Fibroblast of lung (primary cell): ENCODE data around the gene MDK.

Experiments
- CTCF ChIP-seq, 2 donors: IDR thresholded peaks in 1 of 2; conservative IDR thresholded peaks in 1 of 2; 1 replicate in 1 of 2; 2 replicates in 1 of 2; pipeline ENCODE4 v1.5.1; 2011 to 2012; ENCODE audit warnings: low read length in 2 of 2, control low read depth in 1 of 2, inconsistent platforms in 1 of 2, low read depth in 1 of 2, mild to moderate bottlenecking in 1 of 2
- EZH2 ChIP-seq: IDR thresholded peaks from 2 replicates; pipeline ENCODE4 v1.5.1; 2012; ENCODE audit warnings: low read length, control low read depth, mild to moderate bottlenecking; ENCODE audit errors: missing control alignments

- no peak for TF ChIP-seq CTCF (conservative IDR thresholded peaks at IDR 0.05 in 1 of 2, IDR thresholded peaks at IDR 0.05 in 1 of 2; ENCODE audit: low read depth in 1 of 2, low read length in 2 of 2)
- TF ChIP-seq EZH2, result peak; percentile 90
Observed at GRCh38 chr11:46332568-46333393, 48.7 kb upstream of the MDK start.
